Measurements from ENCODE around the gene SPPL3.

DNA sequence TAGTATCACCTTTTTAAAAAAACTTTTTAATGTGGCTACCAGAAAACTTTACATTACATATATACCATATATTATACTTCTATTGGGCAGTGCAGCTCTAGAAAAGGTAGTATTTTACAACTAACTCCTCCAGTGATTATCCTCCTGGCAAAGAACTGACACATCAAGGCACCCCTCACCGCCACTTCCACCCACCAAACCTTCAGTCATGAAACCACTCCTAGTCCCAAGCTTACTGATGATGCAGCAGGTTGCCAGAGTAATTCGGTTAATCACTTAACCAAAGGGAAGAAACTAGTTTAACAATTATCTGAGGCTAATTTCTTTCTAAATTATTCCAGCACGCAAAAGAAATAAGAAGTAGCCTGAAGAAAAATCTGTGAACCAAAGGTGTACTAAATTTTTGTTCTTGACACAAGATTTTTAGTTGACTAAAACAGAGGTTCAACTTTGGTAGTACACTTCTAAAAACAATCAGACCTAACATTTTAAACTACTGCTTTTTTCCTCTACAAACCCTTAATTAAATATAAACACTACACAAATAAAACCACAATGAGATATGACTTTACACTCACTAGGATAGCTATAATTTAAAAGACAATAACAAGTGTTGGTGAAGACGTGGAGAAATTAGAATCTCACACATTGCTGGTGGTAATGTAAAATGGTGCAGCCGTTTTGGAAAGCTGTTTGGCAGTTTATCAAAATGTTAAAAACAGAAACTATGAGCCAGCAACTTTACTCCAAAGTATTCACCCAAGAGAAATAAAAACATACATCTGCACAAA, 16.7 kb downstream of the SPPL3 start:
- TF ChIP-seq, protein P1, sequence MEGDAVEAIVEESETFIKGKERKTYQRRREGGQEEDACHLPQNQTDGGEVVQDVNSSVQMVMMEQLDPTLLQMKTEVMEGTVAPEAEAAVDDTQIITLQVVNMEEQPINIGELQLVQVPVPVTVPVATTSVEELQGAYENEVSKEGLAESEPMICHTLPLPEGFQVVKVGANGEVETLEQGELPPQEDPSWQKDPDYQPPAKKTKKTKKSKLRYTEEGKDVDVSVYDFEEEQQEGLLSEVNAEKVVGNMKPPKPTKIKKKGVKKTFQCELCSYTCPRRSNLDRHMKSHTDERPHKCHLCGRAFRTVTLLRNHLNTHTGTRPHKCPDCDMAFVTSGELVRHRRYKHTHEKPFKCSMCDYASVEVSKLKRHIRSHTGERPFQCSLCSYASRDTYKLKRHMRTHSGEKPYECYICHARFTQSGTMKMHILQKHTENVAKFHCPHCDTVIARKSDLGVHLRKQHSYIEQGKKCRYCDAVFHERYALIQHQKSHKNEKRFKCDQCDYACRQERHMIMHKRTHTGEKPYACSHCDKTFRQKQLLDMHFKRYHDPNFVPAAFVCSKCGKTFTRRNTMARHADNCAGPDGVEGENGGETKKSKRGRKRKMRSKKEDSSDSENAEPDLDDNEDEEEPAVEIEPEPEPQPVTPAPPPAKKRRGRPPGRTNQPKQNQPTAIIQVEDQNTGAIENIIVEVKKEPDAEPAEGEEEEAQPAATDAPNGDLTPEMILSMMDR (IDR thresholded peaks at IDR 0.05 in 2 of 3, conservative IDR thresholded peaks at IDR 0.05 in 1 of 3; ENCODE audit: borderline replicate concordance in 1 of 3, insufficient read depth in 1 of 3, low read depth in 2 of 3, low read length in 2 of 3), result no peak
- TF ChIP-seq POLR2AphosphoS5 (IDR thresholded peaks at IDR 0.05; ENCODE audit: low read depth, low read length) (no peak), POLR2A (IDR thresholded peaks at IDR 0.05; ENCODE audit: borderline replicate concordance, extremely low read depth, insufficient read depth, insufficient read length) (no peak), RAD21 (IDR thresholded peaks at IDR 0.05; ENCODE audit: low read depth) (no peak), EZH2 (IDR thresholded peaks at IDR 0.05) (no peak)
- TF ChIP-seq, protein P2, sequence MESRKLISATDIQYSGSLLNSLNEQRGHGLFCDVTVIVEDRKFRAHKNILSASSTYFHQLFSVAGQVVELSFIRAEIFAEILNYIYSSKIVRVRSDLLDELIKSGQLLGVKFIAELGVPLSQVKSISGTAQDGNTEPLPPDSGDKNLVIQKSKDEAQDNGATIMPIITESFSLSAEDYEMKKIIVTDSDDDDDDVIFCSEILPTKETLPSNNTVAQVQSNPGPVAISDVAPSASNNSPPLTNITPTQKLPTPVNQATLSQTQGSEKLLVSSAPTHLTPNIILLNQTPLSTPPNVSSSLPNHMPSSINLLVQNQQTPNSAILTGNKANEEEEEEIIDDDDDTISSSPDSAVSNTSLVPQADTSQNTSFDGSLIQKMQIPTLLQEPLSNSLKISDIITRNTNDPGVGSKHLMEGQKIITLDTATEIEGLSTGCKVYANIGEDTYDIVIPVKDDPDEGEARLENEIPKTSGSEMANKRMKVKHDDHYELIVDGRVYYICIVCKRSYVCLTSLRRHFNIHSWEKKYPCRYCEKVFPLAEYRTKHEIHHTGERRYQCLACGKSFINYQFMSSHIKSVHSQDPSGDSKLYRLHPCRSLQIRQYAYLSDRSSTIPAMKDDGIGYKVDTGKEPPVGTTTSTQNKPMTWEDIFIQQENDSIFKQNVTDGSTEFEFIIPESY (IDR thresholded peaks at IDR 0.05; ENCODE audit: extremely low read depth, insufficient replicate concordance, low read length), result no peak
- TF ChIP-seq, protein P3, sequence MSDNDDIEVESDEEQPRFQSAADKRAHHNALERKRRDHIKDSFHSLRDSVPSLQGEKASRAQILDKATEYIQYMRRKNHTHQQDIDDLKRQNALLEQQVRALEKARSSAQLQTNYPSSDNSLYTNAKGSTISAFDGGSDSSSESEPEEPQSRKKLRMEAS (IDR thresholded peaks at IDR 0.05), result no peak
- TF ChIP-seq, protein P4, sequence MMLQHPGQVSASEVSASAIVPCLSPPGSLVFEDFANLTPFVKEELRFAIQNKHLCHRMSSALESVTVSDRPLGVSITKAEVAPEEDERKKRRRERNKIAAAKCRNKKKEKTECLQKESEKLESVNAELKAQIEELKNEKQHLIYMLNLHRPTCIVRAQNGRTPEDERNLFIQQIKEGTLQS (IDR thresholded peaks at IDR 0.05), result no peak

All from HCT116 (cell line).